ENCODE measurements around the gene ZNF219. TPM values are rescaled to one million over a fixed set of nuclear protein-coding genes. Genes with fewer than 3 reads are reported as not detected.

ZNF219 gene
- polyA plus RNA-seq, 1 experiment, result 12.2 TPM

DNA sequence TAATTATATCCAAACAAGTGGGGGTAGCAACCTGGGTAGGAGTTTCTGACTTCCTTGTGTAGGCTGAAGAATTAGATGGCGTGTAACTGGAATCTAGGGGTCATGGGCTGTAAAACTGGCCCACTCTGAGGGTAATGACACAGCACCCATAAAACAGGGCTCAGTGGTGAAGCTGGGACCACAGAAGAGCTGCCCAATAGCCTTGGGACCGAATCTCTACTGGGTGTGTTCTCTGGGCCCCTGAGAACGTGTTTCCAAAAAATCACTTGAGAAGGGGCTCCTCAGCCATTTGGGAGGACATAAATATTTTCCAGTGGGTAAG is 37.1 kb downstream of the ZNF219 start:
- TF ChIP-seq CTCF (IDR thresholded peaks at IDR 0.05; ENCODE audit: insufficient read depth, low read depth, low read length), result no peak
- CTCF ChIA-PET, result interaction anchor here (0.8 to 9.5 kb wide), 7 partner anchors 13 to 64 kb away, joined by 3 to 193 read pairs (median 4); partner anchors contain the start of gene ZNF219
- POLR2A ChIA-PET, result no interaction called here
- H3K4me3 ChIP-seq (ENCODE audit: low read depth, low read length), result no peak overlapping the region
- no peaks in the 10 kb centered on the region for H3K36me3 ChIP-seq (ENCODE audit: control insufficient read depth, insufficient read depth, low read length)
- H3K27me3 ChIP-seq (ENCODE audit: control insufficient read depth, insufficient read depth, low read length), result no peaks in the 10 kb centered on the region
- no peak for DNase-seq (ENCODE audit: low read depth)

- POLR2A ChIA-PET, result no interaction called here
- CTCF ChIA-PET, result interaction anchor here (0.7 to 9.5 kb wide), 8 partner anchors 8 to 46 kb away, joined by 3 to 193 read pairs (median 4); partner anchors contain the start of gene ZNF219
- no peaks in the 10 kb centered on the region for H3K36me3 ChIP-seq (ENCODE audit: control insufficient read depth, insufficient read depth, low read length)
- H3K4me3 ChIP-seq (ENCODE audit: low read depth, low read length), result no peak overlapping the region
- TF ChIP-seq CTCF (IDR thresholded peaks at IDR 0.05; ENCODE audit: insufficient read depth, low read depth, low read length), result no peak
- DNase-seq (ENCODE audit: low read depth), result no peak
- no peaks in the 10 kb centered on the region for H3K27me3 ChIP-seq (ENCODE audit: control insufficient read depth, insufficient read depth, low read length)
Measured at GRCh38 chr14:21060614-21061346, 37.7 kb downstream of the ZNF219 start.

- Histone ChIP-seq H3K36me3 (ENCODE audit: control insufficient read depth, insufficient read depth, low read length) (no peaks in the 10 kb centered on the region), H3K27me3 (ENCODE audit: control insufficient read depth, insufficient read depth, low read length) (no peaks in the 10 kb centered on the region), H3K4me3 (ENCODE audit: low read depth, low read length) (no peak overlapping the region)
- DNase-seq (ENCODE audit: low read depth), result no peak
- TF ChIP-seq CTCF (IDR thresholded peaks at IDR 0.05; ENCODE audit: insufficient read depth, low read depth, low read length), result no peak
- POLR2A ChIA-PET, result no interaction called here
- CTCF ChIA-PET, result interaction anchor here (0.7 to 9.5 kb wide), 7 partner anchors 9 to 45 kb away, joined by 3 to 193 read pairs (median 5); partner anchors contain the start of gene ZNF219
Measured at GRCh38 chr14:21059842-21060613, 38.4 kb downstream of the ZNF219 start.

GRCh38 chr14:21058903-21059302 is 39.6 kb downstream of the ZNF219 start:
- no peak for TF ChIP-seq CTCF (IDR thresholded peaks at IDR 0.05; ENCODE audit: insufficient read depth, low read depth, low read length)
- no peak overlapping the region for H3K4me3 ChIP-seq (ENCODE audit: low read depth, low read length)
- ChIA-PET CTCF (interaction anchor here (0.6 to 3.3 kb wide), 4 partner anchors 19 to 198 kb away, joined by 3 to 18 read pairs (median 5); no protein-coding TSS in a partner anchor), POLR2A (no interaction called here)
- H3K27me3 ChIP-seq (ENCODE audit: control insufficient read depth, insufficient read depth, low read length), result no peaks in the 10 kb centered on the region
- DNase-seq (ENCODE audit: low read depth), result no peak
- no peaks in the 10 kb centered on the region for H3K36me3 ChIP-seq (ENCODE audit: control insufficient read depth, insufficient read depth, low read length)

Measured in BJ (cell line).